Peyer's patch (tissue), 4 donors: ENCODE measurements around the gene SIRPD. TPM values are rescaled to one million over a fixed set of nuclear protein-coding genes. Genes with fewer than 3 reads are reported as not detected.
"Not testable (repeated sequence)": the region's sequence is repeated elsewhere in the genome, so short reads cannot be mapped to it uniquely, and the experiment has no call there.

Experiments
- DNase-seq, 3 donors: peaks; one replicate each; pipeline ENCODE4 v3.0.0-alpha.2; 2017 to 2019
- H3K27ac ChIP-seq, 4 donors: fragments of 200-600 bp; sonication (generic); one replicate each; pipeline ENCODE4 v1.5.1; 2016 to 2019
- H3K27me3 ChIP-seq, 2 donors: fragments of 200-600 bp; sonication (generic); one replicate each; pipeline ENCODE4 v1.5.1; 2019
- H3K36me3 ChIP-seq, 3 donors: fragments of 200-600 bp; sonication (generic); one replicate each; pipeline ENCODE4 v1.5.1; 2016 to 2019
- H3K4me1 ChIP-seq, 4 donors: fragments of 200-600 bp; sonication (generic); one replicate each; pipeline ENCODE4 v1.5.1; 2016 to 2019
- H3K4me3 ChIP-seq, 4 donors: fragments of 200-600 bp; sonication (generic); 1 replicate in 3 of 4; 2 replicates in 1 of 4; pipeline ENCODE4 v1.5.1; 2016 to 2019; ENCODE audit warnings: mild to moderate bottlenecking in 1 of 4
- H3K9me3 ChIP-seq, 4 donors: fragments of 200-600 bp; sonication (generic); one replicate each; pipeline ENCODE4 v1.5.1; 2016 to 2019; ENCODE audit warnings: mild to moderate bottlenecking in 1 of 4
- POLR2A ChIP-seq, 2 donors: fragments of 450-650 bp; IDR thresholded peaks; one replicate each; pipeline ENCODE4 v1.5.1; 2017; ENCODE audit warnings: antibody characterized with exemption in 2 of 2, mild to moderate bottlenecking in 2 of 2, moderate library complexity in 2 of 2
- total RNA-seq, 4 donors: library from RNA; depleted of rRNA; stranded (reverse); fragments of >200 nt; gene quantifications; one replicate each; pipeline ENCODE4 v1.1.0, GENCODE V29; 2016
- TF ChIP-seq, protein P1 (sequence below), 6 experiments: fragments of 450-650 bp in 4 of 6; fragments of 200-600 bp in 2 of 6; sonication (generic) in 1 of 6; IDR thresholded peaks; one replicate each; pipeline ENCODE4 v1.5.1; 2017 to 2019; ENCODE audit warnings: antibody characterized with exemption in 6 of 6, mild to moderate bottlenecking in 3 of 6, moderate library complexity in 1 of 6

The SIRPD gene
- total RNA-seq, 4 donors from 2014 or later: not detected

DNA sequence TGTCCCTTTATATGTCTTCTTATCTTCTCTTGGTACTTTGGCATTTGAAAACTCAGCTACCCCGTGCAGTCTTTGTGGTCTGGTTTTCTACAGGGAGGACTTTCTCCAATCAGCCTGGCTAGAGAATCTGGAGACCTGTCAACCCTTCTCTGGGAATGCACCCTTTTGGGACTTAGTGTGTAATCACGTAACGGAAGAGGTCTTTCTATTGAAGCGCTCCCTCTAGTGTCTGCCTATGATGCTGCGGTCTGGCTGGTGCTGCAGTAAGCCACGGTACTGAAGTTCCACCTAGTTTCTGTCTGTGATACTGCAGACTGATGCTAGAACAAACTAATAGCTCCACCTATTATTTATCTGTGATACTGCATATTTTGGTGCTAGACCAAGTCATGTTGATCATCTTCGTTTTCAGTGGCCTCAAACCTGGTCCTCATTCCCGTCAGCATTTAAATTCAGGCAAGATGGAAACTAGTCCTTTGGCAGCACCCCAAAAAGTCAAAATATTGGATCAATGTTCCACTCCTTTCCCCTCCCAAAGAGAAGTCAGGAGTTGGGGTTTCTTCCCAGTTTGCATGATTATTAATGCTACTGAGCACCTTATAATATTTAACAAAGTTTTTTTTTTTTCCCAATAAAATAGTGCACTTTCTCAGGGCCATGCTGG, 53.8 kb downstream of the SIRPD start:
- H3K36me3 ChIP-seq: no peaks in the 10 kb centered on the region
- DNase-seq: peak; percentile 68 to 92 (median 84)
- H3K4me1 ChIP-seq: no peaks in the 10 kb centered on the region
- H3K4me3 ChIP-seq: no peak overlapping the region
- no peak for TF ChIP-seq POLR2A (IDR thresholded peaks at IDR 0.05)
- TF ChIP-seq, protein P1, sequence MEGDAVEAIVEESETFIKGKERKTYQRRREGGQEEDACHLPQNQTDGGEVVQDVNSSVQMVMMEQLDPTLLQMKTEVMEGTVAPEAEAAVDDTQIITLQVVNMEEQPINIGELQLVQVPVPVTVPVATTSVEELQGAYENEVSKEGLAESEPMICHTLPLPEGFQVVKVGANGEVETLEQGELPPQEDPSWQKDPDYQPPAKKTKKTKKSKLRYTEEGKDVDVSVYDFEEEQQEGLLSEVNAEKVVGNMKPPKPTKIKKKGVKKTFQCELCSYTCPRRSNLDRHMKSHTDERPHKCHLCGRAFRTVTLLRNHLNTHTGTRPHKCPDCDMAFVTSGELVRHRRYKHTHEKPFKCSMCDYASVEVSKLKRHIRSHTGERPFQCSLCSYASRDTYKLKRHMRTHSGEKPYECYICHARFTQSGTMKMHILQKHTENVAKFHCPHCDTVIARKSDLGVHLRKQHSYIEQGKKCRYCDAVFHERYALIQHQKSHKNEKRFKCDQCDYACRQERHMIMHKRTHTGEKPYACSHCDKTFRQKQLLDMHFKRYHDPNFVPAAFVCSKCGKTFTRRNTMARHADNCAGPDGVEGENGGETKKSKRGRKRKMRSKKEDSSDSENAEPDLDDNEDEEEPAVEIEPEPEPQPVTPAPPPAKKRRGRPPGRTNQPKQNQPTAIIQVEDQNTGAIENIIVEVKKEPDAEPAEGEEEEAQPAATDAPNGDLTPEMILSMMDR (IDR thresholded peaks at IDR 0.05): peak; percentile 88 to 99 (median 96)
- no peaks in the 10 kb centered on the region for H3K27me3 ChIP-seq
- H3K27ac ChIP-seq: no peak overlapping the region
- H3K9me3 ChIP-seq: no peaks in the 10 kb centered on the region

GRCh38 chr20:1500496-1500895, 57.0 kb downstream of the SIRPD start:
- no peak overlapping the region for H3K27ac ChIP-seq
- H3K27me3 ChIP-seq: no peaks in the 10 kb centered on the region
- TF ChIP-seq, protein P1 (IDR thresholded peaks at IDR 0.05): no peak
- no peak for TF ChIP-seq POLR2A (IDR thresholded peaks at IDR 0.05)
- no peak for DNase-seq
- no peaks in the 10 kb centered on the region for H3K9me3 ChIP-seq
- H3K36me3 ChIP-seq: no peaks in the 10 kb centered on the region
- no peak overlapping the region for H3K4me3 ChIP-seq
- no peaks in the 10 kb centered on the region for H3K4me1 ChIP-seq

DNA sequence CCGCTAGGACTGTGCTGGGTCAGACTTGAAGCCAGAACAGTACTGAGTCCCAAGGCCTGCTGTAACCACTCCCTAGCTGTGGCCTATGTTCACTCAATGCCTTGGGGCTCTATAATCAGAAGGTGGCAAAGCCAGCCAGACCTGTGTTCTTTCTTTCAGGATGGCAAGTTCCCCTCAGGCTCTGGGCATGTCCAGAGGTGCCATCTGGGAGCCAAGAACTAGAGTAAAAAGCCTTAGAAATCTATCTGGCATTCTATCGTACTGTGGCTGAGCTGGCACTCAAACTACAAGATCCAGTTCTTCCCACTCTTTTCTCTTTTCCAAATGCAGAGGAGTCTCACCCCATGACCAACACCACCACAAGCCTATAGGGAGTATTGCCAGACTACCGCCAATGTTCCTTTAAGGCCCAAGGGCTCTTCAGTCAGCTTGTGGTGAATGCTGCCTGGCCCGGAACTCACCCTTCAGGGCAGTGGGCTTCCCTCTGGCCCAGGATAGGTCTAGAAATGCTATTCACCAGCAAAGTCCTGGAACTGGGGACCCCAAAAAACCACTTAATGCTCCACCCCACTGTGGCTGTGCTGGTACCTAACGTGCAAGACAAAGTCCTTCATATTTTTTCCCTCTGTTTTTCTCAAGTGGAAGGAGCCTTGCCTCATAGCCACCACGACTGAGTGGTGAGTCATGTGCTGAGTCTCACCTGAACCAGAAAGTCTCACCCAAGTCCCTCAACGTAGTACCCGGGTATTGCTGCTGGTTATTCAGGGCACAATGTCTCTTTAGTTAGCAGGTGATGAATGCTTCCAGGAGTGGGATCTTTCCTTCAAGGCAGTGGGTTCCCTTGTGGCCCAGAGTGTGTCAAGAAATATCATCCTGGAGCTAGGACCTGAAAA, 57.7 kb downstream of the SIRPD start:
- no peak overlapping the region for H3K27ac ChIP-seq
- no peak for DNase-seq
- no peaks in the 10 kb centered on the region for H3K4me1 ChIP-seq
- no peak overlapping the region for H3K4me3 ChIP-seq
- no peaks in the 10 kb centered on the region for H3K9me3 ChIP-seq
- H3K27me3 ChIP-seq: no peaks in the 10 kb centered on the region
- no peak for TF ChIP-seq POLR2A (IDR thresholded peaks at IDR 0.05)
- TF ChIP-seq, protein P1 (IDR thresholded peaks at IDR 0.05): no peak
- H3K36me3 ChIP-seq: no peaks in the 10 kb centered on the region

- not testable (repeated sequence) for H3K36me3 ChIP-seq, H3K27me3 ChIP-seq, H3K27ac ChIP-seq, DNase-seq, H3K9me3 ChIP-seq, H3K4me1 ChIP-seq, H3K4me3 ChIP-seq
Observed at GRCh38 chr20:1497371-1497770, 60.1 kb downstream of the SIRPD start.

- Histone ChIP-seq H3K4me1 (no peaks in the 10 kb centered on the region), H3K27ac (no peak overlapping the region), H3K9me3 (no peaks in the 10 kb centered on the region), H3K27me3 (no peaks in the 10 kb centered on the region), H3K36me3 (no peaks in the 10 kb centered on the region), H3K4me3 (no peak overlapping the region)
- no peak for TF ChIP-seq POLR2A (IDR thresholded peaks at IDR 0.05)
- TF ChIP-seq, protein P1 (IDR thresholded peaks at IDR 0.05): no peak
- DNase-seq: no peak
Observed at GRCh38 chr20:1496930-1497329, 60.6 kb downstream of the SIRPD start.

DNA sequence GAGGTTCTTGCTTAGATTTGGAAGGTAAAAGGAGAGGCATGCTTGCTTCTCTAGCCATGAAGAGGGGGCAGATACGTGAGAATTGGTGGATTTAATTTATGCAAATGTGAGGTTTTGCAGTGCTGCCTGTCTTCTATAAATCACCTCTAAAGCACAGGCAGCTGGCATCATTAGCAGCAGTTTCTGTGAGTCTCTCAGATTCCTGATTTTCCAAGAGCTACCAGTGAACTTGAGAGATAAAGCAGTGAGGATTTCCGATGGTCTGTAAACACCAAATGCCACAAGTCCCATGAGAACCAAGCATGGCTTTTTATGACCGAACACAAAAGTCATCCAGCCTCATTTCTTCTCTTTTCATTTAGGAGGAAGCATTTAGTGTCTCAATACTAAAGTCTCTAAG, 63.1 kb downstream of the SIRPD start:
- no peaks in the 10 kb centered on the region for H3K27me3 ChIP-seq
- H3K9me3 ChIP-seq: no peaks in the 10 kb centered on the region
- H3K36me3 ChIP-seq: no peaks in the 10 kb centered on the region
- no peak for DNase-seq
- no peak overlapping the region for H3K27ac ChIP-seq
- H3K4me3 ChIP-seq: no peak overlapping the region
- TF ChIP-seq, protein P1 (IDR thresholded peaks at IDR 0.05): no peak
- no peak for TF ChIP-seq POLR2A (IDR thresholded peaks at IDR 0.05)
- no peaks in the 10 kb centered on the region for H3K4me1 ChIP-seq
